GM21367 (cell line): Measurements from ENCODE around the gene UBALD2.
"Not testable (repeated sequence)": the region's sequence is repeated elsewhere in the genome, so short reads cannot be mapped to it uniquely, and the experiment has no call there.

ENCODE experiments used
- ATAC-seq: cut with Tn5 transposase; IDR thresholded peaks from one replicate; pipeline ENCODE4 v1.9.1; 2021; ENCODE audit not compliant: unreplicated experiment

UBALD2 gene

GRCh38 chr17:76263896-76264295, 1.3 kb upstream of the UBALD2 start:
- no peak for ATAC-seq

- ATAC-seq = no peak
Measured at GRCh38 chr17:76264425-76264754, 758 bp upstream of the UBALD2 start.

- ATAC-seq = no peak
Measured at GRCh38 chr17:76265624-76266243, 586 bp downstream of the UBALD2 start.

- no peak for ATAC-seq
Measured at GRCh38 chr17:76266244-76266938, 1.2 kb downstream of the UBALD2 start.

- no peak for ATAC-seq
Measured at GRCh38 chr17:76267051-76267576, 2.0 kb downstream of the UBALD2 start.

- ATAC-seq = not testable (repeated sequence)
Measured at GRCh38 chr17:76267581-76268001, 2.4 kb downstream of the UBALD2 start.

GRCh38 chr17:76268015-76268749, 3.0 kb downstream of the UBALD2 start:
- no peak for ATAC-seq

- ATAC-seq = no peak
Measured at GRCh38 chr17:76268991-76269981, 4.1 kb downstream of the UBALD2 start.

GRCh38 chr17:76270127-76270592, 5.0 kb downstream of the UBALD2 start:
- ATAC-seq = no peak

GRCh38 chr17:76270770-76271668, 5.9 kb downstream of the UBALD2 start:
- no peak for ATAC-seq

GRCh38 chr17:76271669-76272540, 6.8 kb downstream of the UBALD2 start:
- ATAC-seq = peak; percentile 40

- peak; percentile 2 for ATAC-seq
Measured at GRCh38 chr17:76272541-76273444, 7.6 kb downstream of the UBALD2 start.

- no peak for ATAC-seq
Measured at GRCh38 chr17:76273445-76274111, 8.4 kb downstream of the UBALD2 start.

- no peak for ATAC-seq
Measured at GRCh38 chr17:76274112-76274956, 9.2 kb downstream of the UBALD2 start.

- no peak for ATAC-seq
Measured at GRCh38 chr17:76275382-76276068, 10.4 kb downstream of the UBALD2 start.

- ATAC-seq = no peak
Measured at GRCh38 chr17:76276069-76276431, 10.9 kb downstream of the UBALD2 start.
